Tibial nerve (tissue), 4 donors: ENCODE results near the gene ZFYVE19. TPM values are rescaled to one million over a fixed set of nuclear protein-coding genes. Genes with fewer than 3 reads are reported as not detected.

Experiments
- DNase-seq, 2 donors: peaks; one replicate each; pipeline ENCODE4 v3.0.0-alpha.2; 2019; ENCODE audit warnings: low spot score in 2 of 2
- H3K27ac ChIP-seq, 4 donors: fragments of 200-600 bp; sonication (generic) in 3 of 4; one replicate each; pipeline ENCODE4 v1.5.1; 2017 to 2019; ENCODE audit warnings: mild to moderate bottlenecking in 1 of 4
- H3K27me3 ChIP-seq, 2 donors: fragments of 200-600 bp; sonication (generic) in 1 of 2; one replicate each; pipeline versions ENCODE4 v1.5.1 to v1.6.0; 2017 to 2019
- H3K36me3 ChIP-seq, 3 donors: fragments of 200-600 bp; sonication (generic); one replicate each; pipeline ENCODE4 v1.5.1; 2018 to 2019
- H3K4me1 ChIP-seq, 4 donors: fragments of 200-600 bp; sonication (generic) in 3 of 4; one replicate each; pipeline ENCODE4 v1.5.1; 2017 to 2019
- H3K4me3 ChIP-seq, 4 donors: fragments of 200-600 bp; sonication (generic) in 3 of 4; one replicate each; pipeline ENCODE4 v1.5.1; 2017 to 2019; ENCODE audit warnings: mild to moderate bottlenecking in 1 of 4, moderate library complexity in 1 of 4
- H3K9me3 ChIP-seq, 4 donors: fragments of 200-600 bp; sonication (generic) in 3 of 4; one replicate each; pipeline ENCODE4 v1.5.1; 2017 to 2019
- EP300 ChIP-seq, 2 donors: sonication (generic); formaldehyde crosslinking; IDR thresholded peaks; one replicate each; pipeline ENCODE4 v1.6.1; 2017; ENCODE audit warnings: antibody characterized with exemption in 2 of 2, mild to moderate bottlenecking in 1 of 2
- POLR2A ChIP-seq, 2 donors: fragments of 450-650 bp; IDR thresholded peaks; one replicate each; pipeline ENCODE4 v1.6.1; 2017; ENCODE audit warnings: antibody characterized with exemption in 2 of 2, mild to moderate bottlenecking in 2 of 2, moderate library complexity in 2 of 2
- WGBS, 2 donors: methylation state at CpG; one replicate each; pipeline ENCODE4 v1.1.5; 2018; 5-methylcytosine and 5-hydroxymethylcytosine counted together
- total RNA-seq, 4 donors: library from RNA; depleted of rRNA; stranded (reverse); fragments of >200 nt; gene quantifications; one replicate each; pipeline ENCODE4 v1.1.0, GENCODE V29; 2016
- TF ChIP-seq, protein P1 (sequence below), 5 experiments: fragments of 200-600 bp in 3 of 5; fragments of 450-650 bp in 2 of 5; sonication (generic) in 3 of 5; IDR thresholded peaks; one replicate each; pipeline ENCODE4 v1.5.1; 2016 to 2019; ENCODE audit warnings: antibody characterized with exemption in 5 of 5, mild to moderate bottlenecking in 3 of 5, moderate library complexity in 2 of 5

The ZFYVE19 gene
- total RNA-seq, 4 donors from 2014 or later, result 19.0 to 48.5 (median 34.2) TPM

DNA sequence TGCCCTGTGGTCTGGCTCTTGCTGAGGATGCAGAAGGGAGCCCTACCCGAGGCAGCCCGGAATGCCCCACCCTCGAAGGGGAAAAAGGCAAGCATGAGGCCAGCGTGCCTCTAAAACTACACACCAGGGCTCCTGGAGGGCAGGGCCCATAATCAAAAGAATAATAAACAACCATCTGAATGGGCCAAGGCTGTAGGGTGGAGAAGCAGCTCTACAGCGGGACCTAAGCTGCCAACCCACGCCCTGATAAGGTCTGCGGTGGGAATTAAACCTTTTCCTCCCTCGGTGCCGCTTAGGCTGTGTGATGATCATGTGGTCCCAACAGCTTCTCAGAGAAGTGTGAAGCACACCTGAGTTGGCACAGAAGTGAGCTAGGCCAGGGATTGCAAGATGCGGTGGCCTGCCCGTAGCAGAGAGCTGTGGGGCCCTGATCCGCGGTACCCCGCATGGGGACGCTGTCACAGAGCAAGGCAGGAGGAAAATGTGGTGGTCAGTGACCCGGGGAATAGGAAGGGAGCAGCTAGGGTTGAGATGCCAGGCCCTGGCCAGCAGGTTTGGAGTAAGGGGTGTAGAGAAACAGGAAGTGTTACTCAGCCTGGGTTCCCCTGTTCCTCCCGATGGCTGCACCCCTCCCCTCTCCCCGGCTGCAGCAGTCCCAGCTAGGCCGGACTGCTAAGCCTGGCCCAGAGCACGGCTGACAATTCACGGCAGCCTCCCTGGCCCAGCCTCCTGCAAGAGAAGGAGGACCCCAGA is 38.2 kb upstream of the ZFYVE19 start:
- peaks cover 0 to 53% (median 29%) of the 10 kb centered on the region in 4 donors for H3K4me1 ChIP-seq
- 71 to 77% methylated on average over 21 of the region's 21 CpGs for WGBS, 2 donors
- TF ChIP-seq POLR2A (IDR thresholded peaks at IDR 0.05), result no peak
- no peak for TF ChIP-seq EP300 (IDR thresholded peaks at IDR 0.05)
- TF ChIP-seq, protein P1, sequence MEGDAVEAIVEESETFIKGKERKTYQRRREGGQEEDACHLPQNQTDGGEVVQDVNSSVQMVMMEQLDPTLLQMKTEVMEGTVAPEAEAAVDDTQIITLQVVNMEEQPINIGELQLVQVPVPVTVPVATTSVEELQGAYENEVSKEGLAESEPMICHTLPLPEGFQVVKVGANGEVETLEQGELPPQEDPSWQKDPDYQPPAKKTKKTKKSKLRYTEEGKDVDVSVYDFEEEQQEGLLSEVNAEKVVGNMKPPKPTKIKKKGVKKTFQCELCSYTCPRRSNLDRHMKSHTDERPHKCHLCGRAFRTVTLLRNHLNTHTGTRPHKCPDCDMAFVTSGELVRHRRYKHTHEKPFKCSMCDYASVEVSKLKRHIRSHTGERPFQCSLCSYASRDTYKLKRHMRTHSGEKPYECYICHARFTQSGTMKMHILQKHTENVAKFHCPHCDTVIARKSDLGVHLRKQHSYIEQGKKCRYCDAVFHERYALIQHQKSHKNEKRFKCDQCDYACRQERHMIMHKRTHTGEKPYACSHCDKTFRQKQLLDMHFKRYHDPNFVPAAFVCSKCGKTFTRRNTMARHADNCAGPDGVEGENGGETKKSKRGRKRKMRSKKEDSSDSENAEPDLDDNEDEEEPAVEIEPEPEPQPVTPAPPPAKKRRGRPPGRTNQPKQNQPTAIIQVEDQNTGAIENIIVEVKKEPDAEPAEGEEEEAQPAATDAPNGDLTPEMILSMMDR (IDR thresholded peaks at IDR 0.05), result no peak
- H3K4me3 ChIP-seq, result no peak overlapping the region
- H3K27me3 ChIP-seq, result no peaks in the 10 kb centered on the region
- H3K9me3 ChIP-seq, result no peaks in the 10 kb centered on the region
- peaks cover 0 to 68% (median 5%) of the 10 kb centered on the region in 3 donors for H3K36me3 ChIP-seq
- DNase-seq, result no peak
- H3K27ac ChIP-seq, result peak overlapping the region in 3 of 4 donors; percentile 61 to 75 (median 71)

GRCh38 chr15:40769274-40770146 is 37.4 kb upstream of the ZFYVE19 start, which contains the start of gene C15orf62:
C15orf62 (plus strand) TSS chr15:40769980; CDS start chr15:40770496, 516 bp downstream.
- H3K4me3 ChIP-seq, result no peak within 1 kb of the TSS
- H3K27me3 ChIP-seq, result no peaks in the 10 kb centered on the region
- H3K36me3 ChIP-seq, result peaks cover 0 to 76% (median 8%) of the 10 kb centered on the region in 3 donors
- 58 to 61% methylated on average over 28 of the region's 28 CpGs for WGBS, 2 donors
- TF ChIP-seq, protein P1 (IDR thresholded peaks at IDR 0.05), result no peak
- no peak for TF ChIP-seq POLR2A (IDR thresholded peaks at IDR 0.05)
- no peak for TF ChIP-seq EP300 (IDR thresholded peaks at IDR 0.05)
- H3K27ac ChIP-seq, result peak within 1 kb of the TSS in 3 of 4 donors; percentile 61 to 75 (median 71)
- H3K4me1 ChIP-seq, result peaks cover 0 to 45% (median 26%) of the 10 kb centered on the region in 4 donors
- no peaks in the 10 kb centered on the region for H3K9me3 ChIP-seq
- DNase-seq, result peak in 1 of 2 donors; percentile 14

GRCh38 chr15:40770147-40770721 is 36.7 kb upstream of the ZFYVE19 start:
- H3K27ac ChIP-seq, result peak overlapping the region in 3 of 4 donors; percentile 61 to 75 (median 71)

DNA sequence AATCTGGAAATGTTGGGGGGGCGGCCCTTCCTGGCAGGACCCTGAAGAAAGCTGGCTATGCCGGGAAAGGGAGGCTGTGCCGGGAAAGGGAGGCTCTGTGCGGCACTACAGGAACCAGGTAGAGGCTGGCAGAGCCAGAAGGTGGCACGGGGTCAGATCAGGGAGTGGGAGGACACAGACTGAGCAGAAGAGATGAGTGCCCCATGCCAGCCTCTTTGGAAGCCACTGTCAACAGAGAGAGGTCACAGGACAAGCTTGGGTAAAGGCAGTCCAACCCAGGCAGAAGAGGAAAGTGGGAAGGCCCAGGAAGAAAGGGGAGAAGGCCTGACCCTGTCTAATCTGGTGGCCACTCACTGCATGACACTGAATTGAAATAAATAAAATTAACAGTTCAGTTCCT is 35.6 kb upstream of the ZFYVE19 start:
- Histone ChIP-seq H3K36me3 (peaks cover 4 to 94% (median 16%) of the 10 kb centered on the region in 3 donors), H3K27ac (no peak overlapping the region), H3K4me1 (peaks cover 0 to 28% (median 12%) of the 10 kb centered on the region in 4 donors), H3K27me3 (no peaks in the 10 kb centered on the region), H3K9me3 (no peaks in the 10 kb centered on the region), H3K4me3 (no peak overlapping the region)
- 92 to 96% methylated on average over 4 to 5 of the region's 5 CpGs for WGBS, 2 donors
- TF ChIP-seq EP300 (IDR thresholded peaks at IDR 0.05) (no peak), POLR2A (IDR thresholded peaks at IDR 0.05) (no peak)
- TF ChIP-seq, protein P1 (IDR thresholded peaks at IDR 0.05), result no peak
- no peak for DNase-seq

More at GRCh38 chr15:40770147-40770721, 36.7 kb upstream of the ZFYVE19 start:
- Histone ChIP-seq H3K4me1 (peaks cover 0 to 37% (median 19%) of the 10 kb centered on the region in 4 donors), H3K27me3 (no peaks in the 10 kb centered on the region), H3K36me3 (peaks cover 0 to 84% (median 8%) of the 10 kb centered on the region in 3 donors), H3K4me3 (no peak overlapping the region), H3K9me3 (no peaks in the 10 kb centered on the region)
- WGBS, 2 donors, result 80 to 81% methylated on average over 13 to 17 of the region's 17 CpGs
- no peak for DNase-seq
- TF ChIP-seq, protein P1 (IDR thresholded peaks at IDR 0.05), result no peak
- TF ChIP-seq POLR2A (IDR thresholded peaks at IDR 0.05) (no peak), EP300 (IDR thresholded peaks at IDR 0.05) (no peak)
